SH-SY5Y (cell line): ENCODE results near the gene ITPRIPL2.

ENCODE experiments used
- GATA2 ChIP-seq: IDR thresholded peaks from 2 replicates; pipeline ENCODE4 v1.6.1; 2011; ENCODE audit warnings: mild to moderate bottlenecking, low read depth, low read length
- GATA3 ChIP-seq: IDR thresholded peaks from 2 replicates; pipeline ENCODE4 v1.6.1; 2011; ENCODE audit warnings: low read depth, mild to moderate bottlenecking, low read length, moderate library complexity

- TF ChIP-seq GATA3 (no peak), GATA2 (no peak)
Measured at GRCh38 chr16:19075511-19075910, 38.3 kb upstream of the ITPRIPL2 start.
